Mammary epithelial cell (primary cell): Measurements from ENCODE around the gene ZNRD2.

Experiments
- EZH2 ChIP-seq: IDR thresholded peaks from 2 replicates; pipeline ENCODE4 v1.6.1; 2012; ENCODE audit warnings: low read length, inconsistent platforms, borderline replicate concordance
- TF ChIP-seq, protein P1 (sequence below), 2 donors: IDR thresholded peaks in 1 of 2; conservative IDR thresholded peaks in 1 of 2; 2 replicates each; pipeline ENCODE4 v1.5.1; 2011 to 2012; ENCODE audit warnings: inconsistent platforms in 2 of 2, low read length in 2 of 2, mild to moderate bottlenecking in 2 of 2, control low read depth in 1 of 2, low read depth in 1 of 2; ENCODE audit not compliant: insufficient read depth in 1 of 2; ENCODE audit errors: extremely low read depth in 1 of 2

GRCh38 chr11:65599216-65599954 lies 29.1 kb downstream of the ZNRD2 start:
- TF ChIP-seq, protein P1, sequence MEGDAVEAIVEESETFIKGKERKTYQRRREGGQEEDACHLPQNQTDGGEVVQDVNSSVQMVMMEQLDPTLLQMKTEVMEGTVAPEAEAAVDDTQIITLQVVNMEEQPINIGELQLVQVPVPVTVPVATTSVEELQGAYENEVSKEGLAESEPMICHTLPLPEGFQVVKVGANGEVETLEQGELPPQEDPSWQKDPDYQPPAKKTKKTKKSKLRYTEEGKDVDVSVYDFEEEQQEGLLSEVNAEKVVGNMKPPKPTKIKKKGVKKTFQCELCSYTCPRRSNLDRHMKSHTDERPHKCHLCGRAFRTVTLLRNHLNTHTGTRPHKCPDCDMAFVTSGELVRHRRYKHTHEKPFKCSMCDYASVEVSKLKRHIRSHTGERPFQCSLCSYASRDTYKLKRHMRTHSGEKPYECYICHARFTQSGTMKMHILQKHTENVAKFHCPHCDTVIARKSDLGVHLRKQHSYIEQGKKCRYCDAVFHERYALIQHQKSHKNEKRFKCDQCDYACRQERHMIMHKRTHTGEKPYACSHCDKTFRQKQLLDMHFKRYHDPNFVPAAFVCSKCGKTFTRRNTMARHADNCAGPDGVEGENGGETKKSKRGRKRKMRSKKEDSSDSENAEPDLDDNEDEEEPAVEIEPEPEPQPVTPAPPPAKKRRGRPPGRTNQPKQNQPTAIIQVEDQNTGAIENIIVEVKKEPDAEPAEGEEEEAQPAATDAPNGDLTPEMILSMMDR (conservative IDR thresholded peaks at IDR 0.05 in 1 of 2, IDR thresholded peaks at IDR 0.05 in 1 of 2; ENCODE audit: extremely low read depth in 1 of 2, insufficient read depth in 1 of 2, low read depth in 1 of 2, low read length in 2 of 2), result no peak
- no peak for TF ChIP-seq EZH2
